Measurements from ENCODE around the gene SLC31A1.
"Not testable (repeated sequence)": the region's sequence is repeated elsewhere in the genome, so short reads cannot be mapped to it uniquely, and the experiment has no call there.

SLC31A1 gene

GRCh38 chr9:113261917-113262671 lies 40.8 kb downstream of the SLC31A1 start:
- no peak for DNase-seq (ENCODE audit: low read depth, low spot score)

- DNase-seq (ENCODE audit: low read depth, low spot score): no peak
These were observed 44.8 kb downstream of the SLC31A1 start for GRCh38 chr9:113266174-113266573.

- DNase-seq (ENCODE audit: low read depth, low spot score): no peak
These were observed 46.7 kb downstream of the SLC31A1 start for GRCh38 chr9:113267911-113268566.

GRCh38 chr9:113269355-113269754 lies 48.0 kb downstream of the SLC31A1 start:
- no peak for DNase-seq (ENCODE audit: low read depth, low spot score)

- DNase-seq (ENCODE audit: low read depth, low spot score): no peak
These were observed 48.5 kb downstream of the SLC31A1 start for GRCh38 chr9:113269871-113270270.

GRCh38 chr9:113274474-113275156 lies 53.3 kb downstream of the SLC31A1 start:
- DNase-seq (ENCODE audit: low read depth, low spot score): peak; percentile 24

- DNase-seq (ENCODE audit: low read depth, low spot score): peak; percentile 98
These were observed 54.1 kb downstream of the SLC31A1 start, which contains the start of the genes CDC26 and PRPF4 for GRCh38 chr9:113275157-113276131. Gene CDC26 (minus strand): TSS chr9:113275572. CDS start chr9:113272507, 3,065 bp downstream. Gene PRPF4 (plus strand): TSS chr9:113275658. CDS start chr9:113275744, 86 bp downstream.

- no peak for DNase-seq (ENCODE audit: low read depth, low spot score)
These were observed 57.5 kb downstream of the SLC31A1 start for GRCh38 chr9:113278840-113279239.

GRCh38 chr9:113281356-113281755 lies 60.0 kb downstream of the SLC31A1 start:
- no peak for DNase-seq (ENCODE audit: low read depth, low spot score)

GRCh38 chr9:113289091-113289490 lies 67.7 kb downstream of the SLC31A1 start:
- DNase-seq (ENCODE audit: low read depth, low spot score): no peak

- DNase-seq (ENCODE audit: low read depth, low spot score): no peak
These were observed 68.8 kb downstream of the SLC31A1 start for GRCh38 chr9:113290052-113290607.

GRCh38 chr9:113293285-113293878 lies 72.0 kb downstream of the SLC31A1 start:
- no peak for DNase-seq (ENCODE audit: low read depth, low spot score)

GRCh38 chr9:113296247-113296646 lies 74.9 kb downstream of the SLC31A1 start:
- DNase-seq (ENCODE audit: low read depth, low spot score): not testable (repeated sequence)

GRCh38 chr9:113296796-113297558 lies 75.6 kb downstream of the SLC31A1 start:
- DNase-seq (ENCODE audit: low read depth, low spot score): no peak

- DNase-seq (ENCODE audit: low read depth, low spot score): no peak
These were observed 77.0 kb downstream of the SLC31A1 start for GRCh38 chr9:113298311-113298710.

- DNase-seq (ENCODE audit: low read depth, low spot score): no peak
These were observed 77.8 kb downstream of the SLC31A1 start for GRCh38 chr9:113298924-113299770.

- no peak for DNase-seq (ENCODE audit: low read depth, low spot score)
These were observed 78.5 kb downstream of the SLC31A1 start for GRCh38 chr9:113299800-113300292.

- DNase-seq (ENCODE audit: low read depth, low spot score): no peak
These were observed 80.2 kb downstream of the SLC31A1 start for GRCh38 chr9:113301548-113301947.
